LNCaP clone FGC (cell line): ENCODE measurements around the gene KIF3C.
"Not testable (repeated sequence)": the region's sequence is repeated elsewhere in the genome, so short reads cannot be mapped to it uniquely, and the experiment has no call there.

Experiments used
- DNase-seq: peaks from one replicate; pipeline ENCODE4 v3.0.0-alpha.2; 2011; ENCODE audit warnings: low read depth
- H3K4me3 ChIP-seq: 2 replicates; pipeline ENCODE4 v1.5.1; 2011; ENCODE audit warnings: mild to moderate bottlenecking, low read depth, low read length, control low read depth
- TF ChIP-seq, protein P1 (sequence below): IDR thresholded peaks from 2 replicates; pipeline ENCODE4 v1.5.1; 2012; ENCODE audit warnings: mild to moderate bottlenecking; ENCODE audit not compliant: control insufficient read depth, insufficient read depth; ENCODE audit errors: extremely low read depth

KIF3C gene

DNA sequence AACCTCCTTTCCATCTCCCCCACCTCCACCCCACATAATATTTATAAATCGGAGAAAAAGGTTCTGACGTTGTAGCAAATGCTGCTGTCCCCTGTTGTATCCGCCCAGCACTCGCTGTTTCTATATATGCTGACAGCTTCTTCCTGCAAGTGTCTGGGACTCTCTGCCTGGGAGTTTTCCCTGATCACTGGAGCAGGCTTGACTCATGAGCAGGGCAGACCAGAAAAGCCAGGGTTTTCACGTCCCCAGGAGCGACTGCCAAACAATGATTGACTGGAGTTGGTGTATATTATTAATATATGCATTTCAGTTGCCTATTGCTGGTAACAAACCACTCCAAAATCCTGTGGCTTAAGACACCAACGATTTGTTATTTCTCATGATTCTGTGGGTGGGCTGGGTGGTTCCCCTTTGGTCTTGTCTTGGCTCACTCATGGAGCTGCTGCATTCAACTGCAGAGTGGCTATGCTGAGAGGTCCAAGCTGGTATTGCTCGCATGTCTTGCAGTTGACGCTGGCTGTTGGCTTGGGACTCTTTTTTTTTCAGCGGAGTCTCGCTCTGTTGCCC, 82.8 kb downstream of the KIF3C start:
- TF ChIP-seq, protein P1, sequence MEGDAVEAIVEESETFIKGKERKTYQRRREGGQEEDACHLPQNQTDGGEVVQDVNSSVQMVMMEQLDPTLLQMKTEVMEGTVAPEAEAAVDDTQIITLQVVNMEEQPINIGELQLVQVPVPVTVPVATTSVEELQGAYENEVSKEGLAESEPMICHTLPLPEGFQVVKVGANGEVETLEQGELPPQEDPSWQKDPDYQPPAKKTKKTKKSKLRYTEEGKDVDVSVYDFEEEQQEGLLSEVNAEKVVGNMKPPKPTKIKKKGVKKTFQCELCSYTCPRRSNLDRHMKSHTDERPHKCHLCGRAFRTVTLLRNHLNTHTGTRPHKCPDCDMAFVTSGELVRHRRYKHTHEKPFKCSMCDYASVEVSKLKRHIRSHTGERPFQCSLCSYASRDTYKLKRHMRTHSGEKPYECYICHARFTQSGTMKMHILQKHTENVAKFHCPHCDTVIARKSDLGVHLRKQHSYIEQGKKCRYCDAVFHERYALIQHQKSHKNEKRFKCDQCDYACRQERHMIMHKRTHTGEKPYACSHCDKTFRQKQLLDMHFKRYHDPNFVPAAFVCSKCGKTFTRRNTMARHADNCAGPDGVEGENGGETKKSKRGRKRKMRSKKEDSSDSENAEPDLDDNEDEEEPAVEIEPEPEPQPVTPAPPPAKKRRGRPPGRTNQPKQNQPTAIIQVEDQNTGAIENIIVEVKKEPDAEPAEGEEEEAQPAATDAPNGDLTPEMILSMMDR, result no peak
- no peak for DNase-seq

GRCh38 chr2:25897506-25897905, 84.8 kb downstream of the KIF3C start:
- H3K4me3 ChIP-seq, result no peak overlapping the region
- DNase-seq, result no peak
- TF ChIP-seq, protein P1, result no peak

More for the DNA sequence above, 82.8 kb downstream of the KIF3C start:
- H3K4me3 ChIP-seq, result no peak overlapping the region

DNA sequence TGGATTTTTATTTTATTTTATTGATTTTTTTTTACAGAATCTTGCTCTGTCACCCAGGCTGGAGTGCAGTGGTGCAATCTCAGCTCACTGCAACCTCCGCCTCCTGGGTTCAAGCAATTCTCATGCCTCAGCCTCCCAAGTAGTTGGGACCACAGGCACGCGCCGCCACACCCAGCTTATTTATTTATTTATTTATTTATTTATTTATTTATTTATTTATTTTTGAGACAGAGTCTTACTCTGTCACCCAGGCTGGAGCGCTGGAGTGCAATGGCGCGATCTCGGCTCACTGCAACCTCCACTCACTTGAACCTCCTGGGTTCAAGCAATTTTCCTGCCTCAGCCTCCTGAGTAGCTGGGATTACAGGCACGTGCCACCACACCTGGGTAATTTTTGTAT, 86.0 kb downstream of the KIF3C start:
- not testable (repeated sequence) for H3K4me3 ChIP-seq, DNase-seq

GRCh38 chr2:25895610-25896009, 86.7 kb downstream of the KIF3C start:
- H3K4me3 ChIP-seq, result no peak overlapping the region
- TF ChIP-seq, protein P1, result no peak
- DNase-seq, result no peak

DNA sequence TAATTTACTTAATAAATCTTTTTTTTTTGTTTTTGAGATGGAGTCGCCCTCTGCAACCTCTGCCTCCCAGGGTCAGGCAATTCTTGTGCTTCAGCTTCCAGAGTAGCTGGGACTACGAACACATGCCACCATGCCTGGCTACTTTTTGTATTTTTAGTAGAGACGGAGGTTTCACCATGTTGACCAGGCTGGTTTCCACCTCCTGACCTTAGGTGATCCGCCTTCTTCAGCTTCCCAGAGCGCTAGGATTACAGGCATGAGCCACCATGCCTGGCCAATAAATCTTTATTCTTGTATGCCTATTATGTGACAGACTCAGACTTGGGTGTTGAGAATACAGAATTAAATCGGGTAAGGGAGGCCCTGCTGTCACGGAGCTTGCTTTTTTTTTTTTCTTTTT, 87.3 kb downstream of the KIF3C start:
- TF ChIP-seq, protein P1, result no peak
- H3K4me3 ChIP-seq, result no peak overlapping the region
- no peak for DNase-seq

DNA sequence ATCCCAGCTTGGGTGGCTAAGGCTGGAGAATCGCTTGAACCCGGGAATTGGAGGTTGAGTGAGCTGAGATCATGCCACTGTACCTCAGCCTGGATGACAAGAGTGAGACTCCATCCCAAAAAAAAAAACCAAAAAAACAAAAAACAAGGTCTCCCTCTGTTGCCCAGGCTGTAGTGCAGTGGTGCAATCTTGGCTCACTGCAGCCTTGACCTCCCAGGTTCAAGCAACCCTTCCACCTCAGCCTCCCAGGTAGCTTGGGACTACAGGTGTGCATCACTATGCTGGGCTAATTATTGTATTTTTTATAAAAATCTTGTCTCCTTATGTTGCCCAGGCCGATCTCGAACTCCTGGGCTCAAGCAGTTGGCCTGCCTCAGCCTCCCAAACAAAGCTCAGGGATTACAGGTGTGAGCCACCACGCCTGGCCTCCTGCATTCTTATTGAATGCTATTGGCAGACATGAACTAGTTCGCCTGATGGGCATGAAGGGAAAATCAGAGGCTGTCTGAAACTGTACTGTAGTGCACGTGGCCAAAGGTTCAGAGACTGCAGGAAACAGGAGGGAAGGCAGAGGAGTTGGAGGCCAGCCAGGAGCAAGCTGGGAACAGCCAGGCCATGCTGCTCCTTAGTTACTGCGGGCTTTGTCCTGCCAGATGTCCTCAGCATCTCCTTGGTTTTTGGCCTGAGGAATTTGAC, 88.0 kb downstream of the KIF3C start:
- TF ChIP-seq, protein P1, result no peak
- no peak overlapping the region for H3K4me3 ChIP-seq
- no peak for DNase-seq

GRCh38 chr2:25891672-25892071, 90.6 kb downstream of the KIF3C start:
- no peak overlapping the region for H3K4me3 ChIP-seq
- no peak for DNase-seq
- TF ChIP-seq, protein P1, result no peak
